NB4 (cell line): ENCODE measurements around the gene C21orf58.
"Not testable (repeated sequence)": the region's sequence is repeated elsewhere in the genome, so short reads cannot be mapped to it uniquely, and the experiment has no call there.

ENCODE experiments used
- DNase-seq: peaks from one replicate; pipeline ENCODE4 v3.0.0; 2010; ENCODE audit warnings: low read depth
- H3K4me3 ChIP-seq: one replicate; pipeline ENCODE4 v1.5.1; 2011; ENCODE audit warnings: mild to moderate bottlenecking, low read depth, low read length, moderate library complexity
- CTCF ChIP-seq: IDR thresholded peaks from one replicate; pipeline ENCODE4 v1.5.1; 2012; ENCODE audit warnings: low read depth, low read length
- MAX ChIP-seq: IDR thresholded peaks from 2 replicates; pipeline ENCODE4 v1.6.1; 2011; ENCODE audit warnings: low read depth, low read length
- MYC ChIP-seq: IDR thresholded peaks from 2 replicates; pipeline ENCODE4 v1.6.1; 2011; ENCODE audit warnings: low read depth, low read length
- POLR2A ChIP-seq: IDR thresholded peaks from 2 replicates; pipeline ENCODE4 v1.6.1; 2011; ENCODE audit warnings: mild to moderate bottlenecking; ENCODE audit not compliant: insufficient read length; ENCODE audit errors: extremely low read depth

The C21orf58 gene

GRCh38 chr21:46311568-46311967 is 12.1 kb downstream of the C21orf58 start:
- no peak for DNase-seq
- H3K4me3 ChIP-seq: no peak overlapping the region
- TF ChIP-seq CTCF: no peak
- TF ChIP-seq MAX: no peak
- TF ChIP-seq MYC: no peak
- no peak for TF ChIP-seq POLR2A

- not testable (repeated sequence) for DNase-seq, H3K4me3 ChIP-seq
These were observed 13.4 kb downstream of the C21orf58 start for GRCh38 chr21:46310260-46310659.

DNA sequence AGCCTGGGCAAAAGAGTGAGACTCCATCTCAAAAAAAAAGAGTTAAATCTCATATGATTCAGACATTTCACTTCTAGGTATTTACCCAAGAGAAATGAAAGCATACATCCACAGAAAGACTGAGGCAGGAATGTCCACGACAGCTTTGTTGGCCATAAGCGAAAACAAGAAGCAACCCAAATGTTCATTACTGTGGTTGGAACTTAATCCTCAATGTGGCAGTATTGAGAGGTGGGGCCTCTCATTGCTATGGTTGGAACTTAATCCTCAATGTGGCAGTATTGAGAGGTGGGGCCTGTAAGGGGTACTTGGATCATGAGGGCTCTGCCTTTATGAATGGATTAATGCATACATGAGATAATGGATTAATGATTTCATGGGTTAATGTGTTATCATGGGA is 15.2 kb downstream of the C21orf58 start:
- no peak for TF ChIP-seq MYC
- TF ChIP-seq CTCF: no peak
- TF ChIP-seq POLR2A: no peak
- no peak for TF ChIP-seq MAX
- no peak for DNase-seq
- no peak overlapping the region for H3K4me3 ChIP-seq

- TF ChIP-seq MYC (no peak), CTCF (no peak), POLR2A (no peak), MAX (no peak)
- no peak for DNase-seq
- no peak overlapping the region for H3K4me3 ChIP-seq
These were observed 16.0 kb downstream of the C21orf58 start for GRCh38 chr21:46307625-46308024.

GRCh38 chr21:46304955-46305354 is 18.7 kb downstream of the C21orf58 start:
- no peak for DNase-seq
- no peak overlapping the region for H3K4me3 ChIP-seq
- TF ChIP-seq MAX: no peak
- TF ChIP-seq MYC: no peak
- no peak for TF ChIP-seq POLR2A
- no peak for TF ChIP-seq CTCF

DNA sequence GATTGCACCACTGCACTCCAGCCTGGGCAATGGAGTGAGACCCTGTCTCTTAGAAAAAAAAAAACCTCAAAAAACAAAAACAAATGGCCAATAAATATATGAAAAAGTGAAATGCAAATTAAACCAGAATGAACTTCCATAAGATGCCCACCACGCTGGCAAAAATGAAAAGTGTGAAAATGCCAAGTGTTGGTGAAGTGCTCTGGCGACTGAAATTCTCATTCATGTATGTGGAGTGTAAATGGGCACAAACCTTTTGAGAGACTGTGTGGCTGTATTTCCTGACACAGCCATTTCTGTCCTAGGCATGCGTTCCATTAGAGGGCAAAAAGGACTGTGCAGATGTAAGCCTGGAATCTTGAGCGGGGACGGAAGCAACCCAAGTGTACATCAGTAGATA is 19.2 kb downstream of the C21orf58 start:
- TF ChIP-seq MAX: no peak
- TF ChIP-seq MYC: no peak
- DNase-seq: no peak
- no peak overlapping the region for H3K4me3 ChIP-seq

DNA sequence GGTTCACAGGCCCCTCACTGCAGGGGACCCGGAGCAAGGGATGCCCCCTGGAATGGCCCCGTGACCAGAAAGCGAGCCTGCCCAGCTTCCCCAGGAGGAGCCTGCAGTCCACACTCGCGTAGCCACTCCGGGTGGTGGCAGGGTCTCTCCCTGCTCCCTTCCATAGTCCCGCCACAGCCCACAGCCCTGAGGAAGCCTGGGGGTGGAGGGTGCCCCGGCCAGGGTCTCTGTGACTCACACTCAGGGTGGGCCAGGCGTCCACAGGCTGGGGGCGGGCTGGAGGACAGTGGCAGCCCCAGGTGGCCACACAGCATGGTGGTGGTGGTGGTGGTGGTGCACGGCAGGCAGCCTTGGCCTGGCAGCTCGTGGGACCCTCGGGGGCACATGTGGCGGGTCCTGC is 21.9 kb downstream of the C21orf58 start:
- DNase-seq: no peak
- no peak overlapping the region for H3K4me3 ChIP-seq
- TF ChIP-seq MAX: no peak
- TF ChIP-seq POLR2A: no peak
- TF ChIP-seq MYC: no peak
- TF ChIP-seq CTCF: no peak
